Measurements from ENCODE around the gene UNC93A. TPM values are rescaled to one million over a fixed set of nuclear protein-coding genes. Genes with fewer than 3 reads are reported as not detected.
"Not testable (repeated sequence)": the region's sequence is repeated elsewhere in the genome, so short reads cannot be mapped to it uniquely, and the experiment has no call there.

The UNC93A gene
- polyA plus RNA-seq: 36.4 TPM
- long read RNA-seq, donor 1, partial matches to known transcripts: 0 of 4 reads
- long read RNA-seq, donor 1, other reads (novel, unspliced or antisense): 0 of 4 reads
- long read RNA-seq, donor 2, transcript UNC93A-201 (8 exons, 2,116 nt): major isoform, 8 of 29 reads
- long read RNA-seq, donor 2, partial matches to known transcripts: 20 of 29 reads
- long read RNA-seq, donor 2, other reads (novel, unspliced or antisense): 0 of 29 reads
- long read RNA-seq, donor 3, partial matches to known transcripts: 0 of 4 reads
- long read RNA-seq, donor 3, other reads (novel, unspliced or antisense): 0 of 4 reads
- long read RNA-seq, donor 4, partial matches to known transcripts: 0 of 3 reads
- long read RNA-seq, donor 4, other reads (novel, unspliced or antisense): 0 of 3 reads
- long read RNA-seq, donor 5, partial matches to known transcripts: 0 of 1 reads
- long read RNA-seq, donor 5, other reads (novel, unspliced or antisense): 0 of 1 reads
- long read RNA-seq, donor 6, transcript UNC93A-201 (8 exons, 2,116 nt): major isoform, 14 of 15 reads
- long read RNA-seq, donor 6, partial matches to known transcripts: 0 of 15 reads
- long read RNA-seq, donor 6, other reads (novel, unspliced or antisense): 0 of 15 reads
- long read RNA-seq, donor 7: 0 reads
- long read RNA-seq, donor 8, transcript UNC93A-201 (8 exons, 2,116 nt): major isoform, 11 of 26 reads
- long read RNA-seq, donor 8, partial matches to known transcripts: 13 of 26 reads
- long read RNA-seq, donor 8, other reads (novel, unspliced or antisense): 0 of 26 reads
- long read RNA-seq, donor 9, transcript UNC93A-201 (8 exons, 2,116 nt): major isoform, 8 of 18 reads
- long read RNA-seq, donor 9, partial matches to known transcripts: 6 of 18 reads
- long read RNA-seq, donor 9, other reads (novel, unspliced or antisense): 0 of 18 reads
- long read RNA-seq, donor 10, transcript UNC93A-201 (8 exons, 2,116 nt): major isoform, 11 of 15 reads
- long read RNA-seq, donor 10, partial matches to known transcripts: 0 of 15 reads
- long read RNA-seq, donor 10, other reads (novel, unspliced or antisense): 0 of 15 reads
- long read RNA-seq, donor 11, transcript UNC93A-201 (8 exons, 2,116 nt): major isoform, 8 of 10 reads
- long read RNA-seq, donor 11, partial matches to known transcripts: 0 of 10 reads
- long read RNA-seq, donor 11, other reads (novel, unspliced or antisense): 0 of 10 reads

DNA sequence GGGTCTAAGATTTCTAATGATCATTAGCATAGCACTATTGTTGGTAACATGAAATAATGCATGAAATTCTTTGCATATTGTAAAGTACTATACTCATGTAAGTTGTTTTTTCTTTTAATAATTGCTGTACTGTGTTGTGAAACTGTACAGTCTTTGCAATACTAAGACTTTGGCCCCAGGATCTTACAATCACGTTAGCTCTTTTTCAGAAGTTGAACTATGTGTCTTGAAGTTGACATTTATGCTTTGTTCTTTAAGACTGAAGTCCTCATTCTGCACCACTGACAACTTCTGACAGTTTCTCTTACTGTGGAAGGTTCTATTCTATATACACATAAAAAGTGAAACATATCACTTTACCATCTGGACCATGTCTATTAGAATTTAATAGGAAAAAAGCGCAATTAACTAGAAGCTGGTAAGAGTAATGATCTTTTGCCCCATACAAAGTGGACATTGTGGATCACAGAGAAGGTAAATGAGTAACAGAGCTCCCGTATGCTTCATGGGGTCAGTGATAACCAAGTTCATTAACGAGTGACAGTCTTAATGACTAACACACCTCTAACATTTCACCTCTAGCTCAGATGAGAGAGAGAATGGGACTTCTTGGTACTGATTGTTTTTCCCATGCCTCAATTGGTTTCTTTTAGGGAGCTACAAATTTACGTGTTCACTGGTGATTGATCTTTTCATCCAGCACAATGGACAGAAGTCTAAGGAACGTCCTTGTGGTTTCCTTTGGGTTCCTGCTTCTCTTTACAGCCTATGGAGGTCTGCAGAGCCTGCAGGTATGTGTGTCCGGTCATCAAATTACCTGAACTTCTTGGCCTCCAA lies at the start of gene UNC93A:
TSS of gene UNC93A (plus strand) at position 530 of the 837 bp plus-strand sequence. CDS start at position 705, 175 bp downstream.
- Histone ChIP-seq H3K4me1 (ENCODE audit: control insufficient read depth, insufficient read depth, low read length) (peaks cover 35% of the 10 kb centered on the region), H3K36me3 (ENCODE audit: control insufficient read depth, insufficient read depth, low read length) (peaks cover under 1% of the 10 kb centered on the region), H3K9me3 (ENCODE audit: control insufficient read depth, low read depth, low read length) (no peaks in the 10 kb centered on the region), H3K4me3 (ENCODE audit: low read length) (peak within 1 kb of the TSS; percentile 23), H3K27me3 (ENCODE audit: control insufficient read depth, insufficient read depth, low read length) (no peaks in the 10 kb centered on the region), H3K27ac (ENCODE audit: low read length) (peak within 1 kb of the TSS; percentile 89)
- WGBS (ENCODE audit: insufficient coverage, low lambda C conversion rate): 40% methylated on average over 1 of the region's 7 CpGs
- DNase-seq: peak; percentile 73 to 89

DNA sequence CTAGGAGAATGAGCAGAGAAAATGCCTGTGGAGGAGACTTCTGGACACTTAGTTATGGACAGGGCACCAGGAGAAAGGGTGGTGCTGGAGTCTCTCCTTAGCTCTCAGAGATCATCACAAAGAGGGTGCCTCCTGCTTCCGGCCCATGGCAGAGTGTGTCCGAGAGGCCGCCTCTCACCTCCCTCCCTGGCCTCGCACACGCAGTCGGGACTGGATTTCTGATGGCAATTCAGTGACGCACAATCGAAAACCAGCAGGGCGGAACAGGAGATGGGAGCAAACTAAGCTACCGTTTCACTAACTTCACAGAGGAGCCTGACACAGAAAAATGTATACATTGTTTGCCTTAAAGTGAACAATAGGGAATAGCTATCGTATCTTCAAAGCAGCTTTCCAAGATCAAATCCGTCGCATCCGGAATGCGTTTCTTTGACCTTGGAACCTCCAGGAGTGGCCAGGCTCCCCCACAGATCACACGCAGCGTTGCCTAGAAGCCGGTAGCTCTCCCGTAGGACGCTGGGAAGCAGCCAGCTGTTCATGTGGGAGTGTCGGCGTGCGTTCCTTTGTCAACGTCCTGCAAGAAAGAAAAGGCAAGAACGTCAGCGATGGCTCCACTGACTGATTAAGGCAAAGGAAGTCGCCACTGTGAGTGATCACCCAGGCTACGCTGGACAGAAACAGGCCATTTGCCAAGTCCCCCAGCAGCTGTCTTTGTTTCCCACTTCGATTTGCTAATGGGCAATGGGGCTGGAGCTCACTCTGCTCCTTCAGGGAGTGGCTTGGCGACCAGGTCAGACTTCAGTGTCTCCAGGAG lies 49.6 kb upstream of the UNC93A start:
- peak; percentile 67 to 79 for DNase-seq
- H3K36me3 ChIP-seq (ENCODE audit: control insufficient read depth, insufficient read depth, low read length); H3K9me3 ChIP-seq (ENCODE audit: control insufficient read depth, low read depth, low read length); H3K4me3 ChIP-seq (ENCODE audit: low read length); H3K27me3 ChIP-seq (ENCODE audit: control insufficient read depth, insufficient read depth, low read length): not testable (repeated sequence)
- Histone ChIP-seq H3K4me1 (ENCODE audit: control insufficient read depth, insufficient read depth, low read length) (peaks cover 52% of the 10 kb centered on the region), H3K27ac (ENCODE audit: low read length) (peak overlapping the region; percentile 27)
- no CpG with 5 or more reads among the region's 30 CpGs for WGBS (ENCODE audit: insufficient coverage, low lambda C conversion rate)

DNA sequence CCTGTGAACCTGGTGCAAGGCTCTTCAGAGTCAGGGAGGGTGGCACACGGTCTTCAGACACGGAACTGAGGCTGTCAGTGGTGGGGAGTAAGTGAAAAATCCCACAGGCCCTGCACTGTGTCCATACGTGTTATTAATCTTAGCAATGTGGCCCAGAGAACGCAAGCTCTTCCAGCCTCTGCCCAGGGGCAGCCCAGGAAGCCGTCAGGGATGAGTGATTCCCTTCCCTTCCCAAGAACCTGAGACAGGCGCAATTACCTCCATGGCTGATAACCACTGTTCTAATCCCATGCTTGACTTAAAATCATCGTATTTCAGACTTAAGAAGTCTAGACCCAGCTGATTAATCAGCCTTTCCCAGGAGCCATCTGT lies 49.0 kb upstream of the UNC93A start:
- H3K4me3 ChIP-seq (ENCODE audit: low read length); H3K27me3 ChIP-seq (ENCODE audit: control insufficient read depth, insufficient read depth, low read length); H3K36me3 ChIP-seq (ENCODE audit: control insufficient read depth, insufficient read depth, low read length); DNase-seq; H3K9me3 ChIP-seq (ENCODE audit: control insufficient read depth, low read depth, low read length): not testable (repeated sequence)
- Histone ChIP-seq H3K4me1 (ENCODE audit: control insufficient read depth, insufficient read depth, low read length) (peaks cover 52% of the 10 kb centered on the region), H3K27ac (ENCODE audit: low read length) (peak overlapping the region; percentile 72)
- WGBS (ENCODE audit: insufficient coverage, low lambda C conversion rate): no CpG with 5 or more reads among the region's 7 CpGs

DNA sequence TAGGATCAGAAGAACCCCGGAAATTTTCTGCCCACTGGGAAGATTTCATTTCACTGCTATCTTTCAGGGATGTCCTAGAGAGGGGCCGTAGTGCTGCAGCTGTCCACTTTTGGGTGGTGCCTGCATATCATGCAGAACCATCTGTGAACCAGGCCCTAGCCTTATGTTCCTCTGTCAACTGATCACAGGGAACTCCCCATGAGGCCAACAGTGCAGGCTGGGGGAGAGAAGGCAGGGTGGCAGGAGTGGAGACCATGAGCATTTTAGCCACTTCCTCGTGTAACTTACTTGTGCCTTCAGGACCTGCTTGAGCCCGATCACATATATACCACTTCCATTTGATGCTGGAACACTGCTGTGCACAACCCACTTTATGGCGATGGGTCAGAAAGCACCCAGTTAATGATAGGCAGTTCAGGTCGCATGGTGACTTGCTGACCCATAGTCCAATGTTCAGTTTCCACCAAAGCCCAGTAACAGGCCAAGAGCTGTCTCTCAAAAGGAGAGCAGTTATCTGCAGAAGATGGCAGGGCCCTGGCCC lies 48.5 kb upstream of the UNC93A start:
- H3K27ac ChIP-seq (ENCODE audit: low read length): peak overlapping the region; percentile 72
- H3K4me1 ChIP-seq (ENCODE audit: control insufficient read depth, insufficient read depth, low read length): peaks cover 48% of the 10 kb centered on the region
- H3K27me3 ChIP-seq (ENCODE audit: control insufficient read depth, insufficient read depth, low read length); H3K36me3 ChIP-seq (ENCODE audit: control insufficient read depth, insufficient read depth, low read length); H3K4me3 ChIP-seq (ENCODE audit: low read length); H3K9me3 ChIP-seq (ENCODE audit: control insufficient read depth, low read depth, low read length): not testable (repeated sequence)
- peak; percentile 61 to 82 for DNase-seq
- no CpG with 5 or more reads among the region's 6 CpGs for WGBS (ENCODE audit: insufficient coverage, low lambda C conversion rate)

DNA sequence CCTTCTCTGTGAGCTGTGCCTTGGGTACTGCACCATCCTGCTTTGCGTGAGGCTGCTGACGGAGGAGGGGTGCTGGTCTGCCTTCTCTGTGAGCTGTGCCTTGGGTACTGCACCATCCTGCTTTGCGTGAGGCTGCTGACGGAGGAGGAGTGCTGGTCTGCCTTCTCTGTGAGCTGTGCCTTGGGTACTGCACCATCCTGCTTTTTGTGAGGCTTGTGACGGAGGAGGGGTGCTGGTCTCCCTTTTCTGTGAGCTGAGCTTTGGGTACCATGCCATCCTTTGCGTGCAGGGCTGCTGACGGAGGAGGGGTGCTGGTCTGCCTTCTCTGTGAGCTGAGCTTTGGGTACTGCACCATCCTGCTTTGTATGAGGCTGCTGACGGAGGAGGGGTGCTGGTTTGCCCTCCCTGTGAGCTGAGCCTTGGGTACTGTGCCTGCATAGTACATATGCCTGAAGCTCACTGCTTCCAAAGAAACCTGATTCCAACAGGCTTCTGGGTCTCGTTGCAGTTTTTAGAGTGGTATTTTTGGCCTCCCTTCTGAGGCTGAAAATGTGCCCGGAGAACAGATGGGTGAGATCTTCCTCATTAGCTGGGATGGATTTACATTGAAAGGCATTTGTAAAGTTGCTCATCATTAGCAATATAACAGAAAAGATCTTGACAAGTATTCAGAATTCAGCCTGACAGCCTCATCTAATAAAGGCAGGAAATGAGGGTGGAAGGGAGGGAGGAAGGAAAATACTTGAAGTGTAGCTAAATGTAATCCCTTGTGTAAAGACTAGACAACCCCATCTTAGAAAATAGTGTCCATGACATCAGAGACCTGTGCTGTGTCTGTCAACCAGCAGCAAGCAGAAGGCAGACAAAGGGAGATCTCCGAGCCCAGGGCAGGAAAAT lies 46.8 kb upstream of the UNC93A start:
- H3K27me3 ChIP-seq (ENCODE audit: control insufficient read depth, insufficient read depth, low read length): no peaks in the 10 kb centered on the region
- no CpG with 5 or more reads among the region's 11 CpGs for WGBS (ENCODE audit: insufficient coverage, low lambda C conversion rate)
- H3K27ac ChIP-seq (ENCODE audit: low read length): no peak overlapping the region
- H3K36me3 ChIP-seq (ENCODE audit: control insufficient read depth, insufficient read depth, low read length): no peaks in the 10 kb centered on the region
- H3K4me1 ChIP-seq (ENCODE audit: control insufficient read depth, insufficient read depth, low read length): peaks cover 31% of the 10 kb centered on the region
- H3K9me3 ChIP-seq (ENCODE audit: control insufficient read depth, low read depth, low read length): no peaks in the 10 kb centered on the region
- DNase-seq: no peak
- no peak overlapping the region for H3K4me3 ChIP-seq (ENCODE audit: low read length)

DNA sequence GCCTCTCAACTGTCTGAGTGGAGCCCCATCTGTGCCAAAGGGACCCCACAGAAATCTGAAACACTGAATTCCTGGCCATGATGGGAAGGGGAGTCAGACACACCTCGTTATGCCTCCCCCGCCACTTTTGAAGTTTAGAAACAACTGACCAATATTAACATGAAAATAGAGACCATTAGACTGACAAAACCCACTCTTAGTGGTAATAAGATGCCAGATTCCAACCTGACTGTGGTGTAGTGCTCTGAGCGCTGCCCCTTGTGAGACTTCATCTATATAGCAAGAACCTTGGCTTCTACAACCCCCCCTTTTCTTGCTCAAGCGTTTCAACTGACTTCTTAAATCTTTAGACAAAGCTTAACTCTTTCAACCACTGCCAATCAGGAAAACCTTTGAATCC lies 46.1 kb upstream of the UNC93A start:
- no peak overlapping the region for H3K4me3 ChIP-seq (ENCODE audit: low read length)
- no peaks in the 10 kb centered on the region for H3K27me3 ChIP-seq (ENCODE audit: control insufficient read depth, insufficient read depth, low read length)
- no peak overlapping the region for H3K27ac ChIP-seq (ENCODE audit: low read length)
- no peaks in the 10 kb centered on the region for H3K9me3 ChIP-seq (ENCODE audit: control insufficient read depth, low read depth, low read length)
- H3K4me1 ChIP-seq (ENCODE audit: control insufficient read depth, insufficient read depth, low read length): peaks cover 24% of the 10 kb centered on the region
- DNase-seq: no peak
- H3K36me3 ChIP-seq (ENCODE audit: control insufficient read depth, insufficient read depth, low read length): no peaks in the 10 kb centered on the region
- no CpG with 5 or more reads among the region's 4 CpGs for WGBS (ENCODE audit: insufficient coverage, low lambda C conversion rate)

DNA sequence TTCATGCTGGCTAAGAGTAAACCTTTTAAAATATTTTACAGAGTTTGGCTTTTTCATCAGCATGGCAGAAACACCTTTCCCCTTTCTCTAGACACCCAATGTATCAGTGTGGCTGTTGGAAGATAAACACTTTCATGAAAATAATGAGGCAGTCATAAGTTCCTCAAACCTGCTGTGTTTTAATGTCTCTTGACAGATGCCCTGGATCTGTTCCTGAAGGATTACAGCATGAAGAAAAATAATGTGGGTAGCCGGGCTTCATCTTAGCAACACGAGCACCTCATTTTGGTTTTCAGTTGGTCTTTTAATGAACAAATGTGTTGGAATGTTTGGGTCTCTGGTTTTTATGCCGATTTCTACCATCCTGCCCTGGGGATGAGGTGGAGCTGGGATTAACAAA lies 45.5 kb upstream of the UNC93A start:
- no peaks in the 10 kb centered on the region for H3K36me3 ChIP-seq (ENCODE audit: control insufficient read depth, insufficient read depth, low read length)
- no peak overlapping the region for H3K4me3 ChIP-seq (ENCODE audit: low read length)
- no peaks in the 10 kb centered on the region for H3K27me3 ChIP-seq (ENCODE audit: control insufficient read depth, insufficient read depth, low read length)
- WGBS (ENCODE audit: insufficient coverage, low lambda C conversion rate): no CpG with 5 or more reads among the region's 3 CpGs
- DNase-seq: no peak
- no peaks in the 10 kb centered on the region for H3K9me3 ChIP-seq (ENCODE audit: control insufficient read depth, low read depth, low read length)
- H3K27ac ChIP-seq (ENCODE audit: low read length): no peak overlapping the region
- peaks cover 22% of the 10 kb centered on the region for H3K4me1 ChIP-seq (ENCODE audit: control insufficient read depth, insufficient read depth, low read length)

DNA sequence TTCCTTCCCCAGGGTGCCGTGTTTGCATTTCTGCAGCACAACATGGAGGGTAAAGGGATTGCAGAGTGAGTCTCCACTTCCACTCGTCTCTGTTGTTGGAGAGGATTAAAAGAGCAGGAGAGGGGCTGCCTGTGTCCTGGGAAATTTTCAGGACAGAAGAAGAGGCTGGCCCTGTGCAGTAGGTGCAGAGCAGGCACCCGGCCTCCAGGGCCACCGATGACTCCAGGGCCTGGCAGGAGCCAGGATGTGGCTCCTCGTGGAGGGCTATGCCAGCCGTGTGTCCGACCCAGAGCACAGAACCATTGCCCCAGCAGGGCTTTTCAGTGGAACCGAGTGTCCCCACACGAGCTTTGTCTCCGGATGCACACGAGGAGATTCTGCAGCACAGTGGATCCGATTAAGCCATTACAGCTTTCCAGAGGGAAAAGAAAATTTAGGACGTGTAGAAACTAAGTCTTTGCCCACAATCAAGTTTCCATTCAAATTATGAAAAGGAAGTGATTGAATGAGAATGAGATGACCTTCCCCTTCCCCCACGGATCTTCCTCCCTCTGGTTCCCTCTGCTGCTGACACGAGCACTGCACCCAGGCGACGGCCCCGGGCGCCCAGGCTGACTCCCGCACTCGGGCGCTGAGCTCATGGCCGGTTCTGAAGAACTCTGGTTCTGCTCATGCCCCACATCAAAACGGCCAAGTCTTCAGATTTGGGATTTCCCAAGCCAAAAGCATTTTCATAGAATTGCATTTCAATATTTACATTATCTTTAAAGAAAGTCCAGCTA lies 43.1 kb upstream of the UNC93A start:
- Histone ChIP-seq H3K4me3 (ENCODE audit: low read length) (no peak overlapping the region), H3K4me1 (ENCODE audit: control insufficient read depth, insufficient read depth, low read length) (peaks cover 3% of the 10 kb centered on the region), H3K9me3 (ENCODE audit: control insufficient read depth, low read depth, low read length) (no peaks in the 10 kb centered on the region), H3K27me3 (ENCODE audit: control insufficient read depth, insufficient read depth, low read length) (no peaks in the 10 kb centered on the region), H3K36me3 (ENCODE audit: control insufficient read depth, insufficient read depth, low read length) (no peaks in the 10 kb centered on the region), H3K27ac (ENCODE audit: low read length) (no peak overlapping the region)
- WGBS (ENCODE audit: insufficient coverage, low lambda C conversion rate): no CpG with 5 or more reads among the region's 24 CpGs
- no peak for DNase-seq

Data from large intestine (tissue), 12 donors.